ENCODE data around the gene TAOK2. TPM values are rescaled to one million over a fixed set of nuclear protein-coding genes. Genes with fewer than 3 reads are reported as not detected.

TAOK2 gene
- total RNA-seq, 1 donor from 2014 or later, result 66.2 TPM

DNA sequence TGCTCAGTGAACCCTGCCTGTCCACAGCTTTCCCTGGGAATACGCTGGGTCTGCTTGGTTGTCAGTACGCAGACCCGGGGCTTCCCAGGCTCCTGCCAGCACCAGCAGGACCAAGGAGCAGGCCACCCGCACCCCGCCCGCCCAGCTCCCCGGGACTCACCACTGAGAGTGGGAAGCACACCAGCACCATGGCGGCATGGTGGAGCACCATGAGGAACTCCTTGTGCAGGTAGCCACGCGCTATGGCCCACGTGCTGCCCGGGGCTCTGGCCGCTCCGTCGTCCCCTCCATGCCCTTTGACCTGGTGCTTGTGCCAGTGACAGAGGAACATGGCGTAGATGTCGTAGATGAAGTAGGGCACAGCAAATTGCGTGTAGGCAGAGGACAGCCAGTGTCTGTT, 52.8 kb downstream of the TAOK2 start:
- no peak overlapping the region for H3K27ac ChIP-seq
- TF ChIP-seq, protein P1, sequence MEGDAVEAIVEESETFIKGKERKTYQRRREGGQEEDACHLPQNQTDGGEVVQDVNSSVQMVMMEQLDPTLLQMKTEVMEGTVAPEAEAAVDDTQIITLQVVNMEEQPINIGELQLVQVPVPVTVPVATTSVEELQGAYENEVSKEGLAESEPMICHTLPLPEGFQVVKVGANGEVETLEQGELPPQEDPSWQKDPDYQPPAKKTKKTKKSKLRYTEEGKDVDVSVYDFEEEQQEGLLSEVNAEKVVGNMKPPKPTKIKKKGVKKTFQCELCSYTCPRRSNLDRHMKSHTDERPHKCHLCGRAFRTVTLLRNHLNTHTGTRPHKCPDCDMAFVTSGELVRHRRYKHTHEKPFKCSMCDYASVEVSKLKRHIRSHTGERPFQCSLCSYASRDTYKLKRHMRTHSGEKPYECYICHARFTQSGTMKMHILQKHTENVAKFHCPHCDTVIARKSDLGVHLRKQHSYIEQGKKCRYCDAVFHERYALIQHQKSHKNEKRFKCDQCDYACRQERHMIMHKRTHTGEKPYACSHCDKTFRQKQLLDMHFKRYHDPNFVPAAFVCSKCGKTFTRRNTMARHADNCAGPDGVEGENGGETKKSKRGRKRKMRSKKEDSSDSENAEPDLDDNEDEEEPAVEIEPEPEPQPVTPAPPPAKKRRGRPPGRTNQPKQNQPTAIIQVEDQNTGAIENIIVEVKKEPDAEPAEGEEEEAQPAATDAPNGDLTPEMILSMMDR (IDR thresholded peaks at IDR 0.05), result no peak
- no peak for ATAC-seq
- no peak overlapping the region for H3K4me3 ChIP-seq
- H3K36me3 ChIP-seq, result no peaks in the 10 kb centered on the region
- no peak for DNase-seq
- H3K4me1 ChIP-seq, result peaks cover 12% of the 10 kb centered on the region
- H3K27me3 ChIP-seq (ENCODE audit: low read depth), result peaks cover 51% of the 10 kb centered on the region
- intact Hi-C loops (cut with DNase I), result no loop called here
- H3K9me3 ChIP-seq, result no peaks in the 10 kb centered on the region

GRCh38 chr16:30027588-30028437, 54.1 kb downstream of the TAOK2 start:
- H3K4me3 ChIP-seq, result no peak overlapping the region
- no peaks in the 10 kb centered on the region for H3K9me3 ChIP-seq
- no peak for ATAC-seq
- no peak overlapping the region for H3K27ac ChIP-seq
- peaks cover 64% of the 10 kb centered on the region for H3K27me3 ChIP-seq (ENCODE audit: low read depth)
- TF ChIP-seq, protein P1 (IDR thresholded peaks at IDR 0.05), result no peak
- peaks cover 9% of the 10 kb centered on the region for H3K4me1 ChIP-seq
- H3K36me3 ChIP-seq, result no peaks in the 10 kb centered on the region
- intact Hi-C loops (cut with DNase I), result no loop called here
- no peak for DNase-seq

- Histone ChIP-seq H3K27me3 (ENCODE audit: low read depth) (peaks cover 72% of the 10 kb centered on the region), H3K27ac (no peak overlapping the region), H3K4me3 (no peak overlapping the region), H3K36me3 (no peaks in the 10 kb centered on the region), H3K4me1 (peaks cover 9% of the 10 kb centered on the region), H3K9me3 (no peaks in the 10 kb centered on the region)
- DNase-seq (no peak), ATAC-seq (peak; percentile 5 to 33)
- TF ChIP-seq, protein P1 (IDR thresholded peaks at IDR 0.05), result no peak
- intact Hi-C loops (cut with DNase I), result no loop called here
These were observed 54.9 kb downstream of the TAOK2 start for GRCh38 chr16:30028438-30029076.

DNA sequence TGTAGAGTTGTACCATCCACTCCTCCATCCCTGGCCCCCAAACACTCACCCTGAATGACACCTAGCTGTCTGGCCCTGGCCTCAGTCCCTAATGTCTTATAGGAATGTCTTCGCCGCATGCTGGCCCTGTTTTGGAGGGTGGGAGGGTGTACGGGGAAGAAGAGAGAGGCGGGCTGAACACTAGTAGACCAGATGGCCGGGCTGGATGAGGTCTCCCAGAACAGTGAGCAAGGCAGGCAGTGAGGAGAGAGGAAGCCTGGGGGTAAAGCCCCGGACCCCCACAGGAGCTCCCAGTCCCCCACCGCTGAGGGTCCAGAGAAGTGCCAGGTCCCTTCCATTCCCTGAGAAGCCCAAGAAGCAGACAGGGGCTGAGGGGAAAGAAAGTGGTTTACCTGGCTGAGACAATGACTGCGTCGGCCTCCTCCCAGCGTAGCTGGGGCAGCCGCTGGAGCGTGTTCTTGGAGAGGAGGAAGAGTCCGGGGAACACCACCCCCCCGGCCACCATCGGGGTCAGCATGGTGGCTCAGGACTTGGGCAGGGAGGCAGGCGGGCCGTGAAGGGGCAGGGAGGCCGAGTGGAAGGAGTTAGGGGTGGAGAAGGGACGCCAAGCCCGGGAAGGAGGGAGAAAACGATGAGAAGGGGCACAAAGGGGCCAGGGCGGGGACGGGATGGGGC, 56.5 kb downstream of the TAOK2 start:
- Histone ChIP-seq H3K4me3 (no peak overlapping the region), H3K27ac (no peak overlapping the region), H3K36me3 (no peaks in the 10 kb centered on the region), H3K27me3 (ENCODE audit: low read depth) (peaks cover 76% of the 10 kb centered on the region), H3K9me3 (no peaks in the 10 kb centered on the region), H3K4me1 (peaks cover 9% of the 10 kb centered on the region)
- ATAC-seq (no peak), DNase-seq (no peak)
- intact Hi-C loops (cut with DNase I), result no loop called here
- TF ChIP-seq, protein P1 (IDR thresholded peaks at IDR 0.05), result no peak

GRCh38 chr16:30030841-30031413, 57.3 kb downstream of the TAOK2 start, which contains the start of gene TLCD3B:
TSS of gene TLCD3B (minus strand) at chr16:30031271. CDS start at chr16:30030527, 744 bp downstream.
- ATAC-seq (no peak), DNase-seq (no peak)
- H3K4me3 ChIP-seq, result no peak within 1 kb of the TSS
- H3K27me3 ChIP-seq (ENCODE audit: low read depth), result peaks cover 72% of the 10 kb centered on the region
- intact Hi-C loops (cut with DNase I), result no loop called here
- TF ChIP-seq, protein P1 (IDR thresholded peaks at IDR 0.05), result no peak
- no peaks in the 10 kb centered on the region for H3K36me3 ChIP-seq
- no peaks in the 10 kb centered on the region for H3K9me3 ChIP-seq
- peaks cover 9% of the 10 kb centered on the region for H3K4me1 ChIP-seq
- no peak within 1 kb of the TSS for H3K27ac ChIP-seq
